ENCODE data around the gene NYAP1. TPM values are rescaled to one million over a fixed set of nuclear protein-coding genes. Genes with fewer than 3 reads are reported as not detected.

The NYAP1 gene
- total and polyA plus RNA-seq, 2 donors from 2014 or later = 0.41 to 0.69 TPM

DNA sequence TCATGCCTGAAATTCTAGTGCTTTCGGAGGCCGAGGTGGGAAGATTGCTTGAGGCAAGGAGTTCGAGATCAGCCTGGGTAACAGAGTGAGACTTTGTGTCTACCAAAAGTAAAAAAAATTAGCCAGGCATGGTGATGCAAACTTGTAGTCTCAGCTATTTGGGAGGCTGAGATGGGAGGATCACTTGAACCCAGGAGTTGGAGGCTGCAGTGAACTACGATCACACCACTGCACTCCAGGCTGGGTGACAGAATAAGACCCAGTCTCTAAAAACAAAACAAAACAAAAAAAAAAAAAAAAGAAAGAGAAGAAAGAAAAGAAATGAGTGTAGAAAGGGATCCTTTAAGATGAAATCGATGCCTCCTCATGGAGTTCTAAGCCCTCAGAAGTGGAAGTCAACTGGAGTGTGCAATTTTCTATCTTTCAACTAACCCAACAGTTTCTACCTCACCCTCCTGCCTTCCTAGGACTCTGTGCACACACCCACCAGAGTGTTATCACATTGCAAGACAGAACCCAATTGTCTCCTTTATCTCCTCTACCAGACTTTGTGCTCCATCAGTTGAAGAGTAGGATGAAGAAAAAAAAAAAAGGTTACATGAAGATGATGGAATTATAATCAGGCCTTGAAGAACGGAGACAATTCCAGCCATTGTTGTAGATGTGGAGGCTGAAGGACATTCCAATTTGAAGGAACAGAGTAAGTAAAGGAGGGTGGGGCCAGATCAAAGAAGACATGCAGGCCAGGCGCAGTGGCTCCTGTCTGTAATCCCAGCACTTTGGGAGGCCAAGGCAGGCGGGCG, 26.9 kb downstream of the NYAP1 start:
- Histone ChIP-seq H3K27ac (ENCODE audit: low read depth in 2 of 2, low read length in 2 of 2) (no peak overlapping the region), H3K9ac (ENCODE audit: low read length in 3 of 3) (no peak overlapping the region), H3K4me1 (ENCODE audit: control insufficient read depth in 2 of 3, insufficient read depth in 2 of 3, low read depth in 1 of 3, low read length in 3 of 3) (no peaks in the 10 kb centered on the region), H3K9me3 (ENCODE audit: control insufficient read depth in 2 of 3, insufficient read depth in 1 of 3, low read length in 3 of 3) (no peaks in the 10 kb centered on the region), H3K36me3 (ENCODE audit: control insufficient read depth in 2 of 3, insufficient read depth in 3 of 3, low read length in 3 of 3) (no peaks in the 10 kb centered on the region), H3K4me3 (ENCODE audit: low read length in 3 of 3) (no peak overlapping the region), H3K27me3 (ENCODE audit: control insufficient read depth, insufficient read depth, low read length) (no peaks in the 10 kb centered on the region)
- intact Hi-C loops (cut with DNase I) = no loop called here
- FAIRE-seq = no peak
- TF ChIP-seq, protein P1, sequence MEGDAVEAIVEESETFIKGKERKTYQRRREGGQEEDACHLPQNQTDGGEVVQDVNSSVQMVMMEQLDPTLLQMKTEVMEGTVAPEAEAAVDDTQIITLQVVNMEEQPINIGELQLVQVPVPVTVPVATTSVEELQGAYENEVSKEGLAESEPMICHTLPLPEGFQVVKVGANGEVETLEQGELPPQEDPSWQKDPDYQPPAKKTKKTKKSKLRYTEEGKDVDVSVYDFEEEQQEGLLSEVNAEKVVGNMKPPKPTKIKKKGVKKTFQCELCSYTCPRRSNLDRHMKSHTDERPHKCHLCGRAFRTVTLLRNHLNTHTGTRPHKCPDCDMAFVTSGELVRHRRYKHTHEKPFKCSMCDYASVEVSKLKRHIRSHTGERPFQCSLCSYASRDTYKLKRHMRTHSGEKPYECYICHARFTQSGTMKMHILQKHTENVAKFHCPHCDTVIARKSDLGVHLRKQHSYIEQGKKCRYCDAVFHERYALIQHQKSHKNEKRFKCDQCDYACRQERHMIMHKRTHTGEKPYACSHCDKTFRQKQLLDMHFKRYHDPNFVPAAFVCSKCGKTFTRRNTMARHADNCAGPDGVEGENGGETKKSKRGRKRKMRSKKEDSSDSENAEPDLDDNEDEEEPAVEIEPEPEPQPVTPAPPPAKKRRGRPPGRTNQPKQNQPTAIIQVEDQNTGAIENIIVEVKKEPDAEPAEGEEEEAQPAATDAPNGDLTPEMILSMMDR (IDR thresholded peaks at IDR 0.05; ENCODE audit: borderline replicate concordance, extremely low read depth, insufficient read depth) = no peak
- DNase-seq = no peak

DNA sequence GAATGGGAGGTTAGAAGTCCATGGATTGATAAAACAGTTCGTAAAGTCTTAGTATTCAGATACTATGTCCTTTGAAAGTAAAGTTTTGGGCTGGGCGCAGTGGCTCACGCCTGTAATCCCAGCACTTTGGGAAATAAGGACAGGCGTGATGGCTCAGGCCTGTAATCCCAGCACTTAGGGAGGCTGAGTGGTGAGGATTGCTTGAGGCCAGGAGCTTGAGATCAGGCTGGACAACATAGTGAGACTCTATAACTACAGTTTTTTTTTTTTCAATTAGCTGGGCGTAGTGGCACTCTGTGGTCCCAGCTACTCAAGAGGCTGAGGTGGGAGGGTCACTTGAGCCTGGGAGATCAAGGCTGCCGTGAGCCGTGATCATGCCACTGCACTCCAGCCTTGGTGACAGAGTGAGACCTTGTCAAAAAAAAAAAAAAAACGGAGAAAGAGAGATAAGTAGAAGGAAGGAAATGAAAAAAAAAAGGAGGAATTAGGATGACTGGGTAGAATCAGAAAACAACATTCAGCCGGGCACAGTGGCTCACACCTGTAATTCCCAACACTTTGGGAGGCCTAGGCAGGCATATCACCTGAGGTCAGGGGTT, 29.6 kb downstream of the NYAP1 start:
- DNase-seq (no peak), FAIRE-seq (no peak)
- H3K36me3 ChIP-seq (ENCODE audit: control insufficient read depth in 2 of 3, insufficient read depth in 3 of 3, low read length in 3 of 3) = no peaks in the 10 kb centered on the region
- H3K27ac ChIP-seq (ENCODE audit: low read depth in 2 of 2, low read length in 2 of 2) = no peak overlapping the region
- no peaks in the 10 kb centered on the region for H3K4me1 ChIP-seq (ENCODE audit: control insufficient read depth in 2 of 3, insufficient read depth in 2 of 3, low read depth in 1 of 3, low read length in 3 of 3)
- TF ChIP-seq, protein P1 (IDR thresholded peaks at IDR 0.05; ENCODE audit: borderline replicate concordance, extremely low read depth, insufficient read depth) = no peak
- no peaks in the 10 kb centered on the region for H3K27me3 ChIP-seq (ENCODE audit: control insufficient read depth, insufficient read depth, low read length)
- H3K9ac ChIP-seq (ENCODE audit: low read length in 3 of 3) = no peak overlapping the region
- no peak overlapping the region for H3K4me3 ChIP-seq (ENCODE audit: low read length in 3 of 3)
- intact Hi-C loops (cut with DNase I) = no loop called here
- no peaks in the 10 kb centered on the region for H3K9me3 ChIP-seq (ENCODE audit: control insufficient read depth in 2 of 3, insufficient read depth in 1 of 3, low read length in 3 of 3)

DNA sequence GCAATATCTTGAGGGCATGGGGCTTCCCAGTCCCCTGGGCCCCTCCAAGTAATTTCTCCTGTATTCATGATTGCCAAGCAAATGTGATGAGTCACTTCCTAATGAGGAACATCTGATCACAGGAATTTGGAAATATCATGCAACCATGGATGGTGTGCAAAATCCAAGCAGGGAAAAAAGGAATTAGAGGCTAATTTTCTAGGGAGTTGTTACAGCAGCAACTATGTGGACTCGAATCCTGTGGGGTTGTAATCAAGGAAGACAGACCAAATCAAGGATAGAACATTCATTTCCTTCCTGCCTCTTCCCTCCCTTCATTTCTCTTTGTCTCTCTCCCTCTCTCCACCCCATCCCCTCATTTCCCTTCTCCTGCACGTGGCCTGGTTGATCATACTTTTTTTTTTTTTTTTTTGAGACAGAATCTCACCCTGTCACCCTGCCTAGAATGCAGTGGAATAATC, 31.4 kb downstream of the NYAP1 start:
- H3K9ac ChIP-seq (ENCODE audit: low read length in 3 of 3) = no peak overlapping the region
- FAIRE-seq = no peak

More for the DNA sequence above, 31.4 kb downstream of the NYAP1 start:
- Histone ChIP-seq H3K4me1 (ENCODE audit: control insufficient read depth in 2 of 3, insufficient read depth in 2 of 3, low read depth in 1 of 3, low read length in 3 of 3) (no peaks in the 10 kb centered on the region), H3K36me3 (ENCODE audit: control insufficient read depth in 2 of 3, insufficient read depth in 3 of 3, low read length in 3 of 3) (no peaks in the 10 kb centered on the region), H3K9me3 (ENCODE audit: control insufficient read depth in 2 of 3, insufficient read depth in 1 of 3, low read length in 3 of 3) (no peaks in the 10 kb centered on the region), H3K27me3 (ENCODE audit: control insufficient read depth, insufficient read depth, low read length) (no peaks in the 10 kb centered on the region), H3K27ac (ENCODE audit: low read depth in 2 of 2, low read length in 2 of 2) (no peak overlapping the region), H3K4me3 (ENCODE audit: low read length in 3 of 3) (no peak overlapping the region)
- intact Hi-C loops (cut with DNase I) = no loop called here
- no peak for DNase-seq
- TF ChIP-seq, protein P1 (IDR thresholded peaks at IDR 0.05; ENCODE audit: borderline replicate concordance, extremely low read depth, insufficient read depth) = no peak

Measured in kidney (tissue), 14 donors.